DMS114 treated with DMSO at 0.1 percent for 48 hours (cell line): ENCODE results near the gene CA9.

Experiments used
- DNase-seq: peaks from one replicate; lab custom pipeline; 2025; ENCODE audit not compliant: unreplicated experiment; lab: John Stamatoyannopoulos, UW

The CA9 gene

GRCh38 chr9:35714123-35714522 is 40.4 kb downstream of the CA9 start:
- DNase-seq: no peak

DNA sequence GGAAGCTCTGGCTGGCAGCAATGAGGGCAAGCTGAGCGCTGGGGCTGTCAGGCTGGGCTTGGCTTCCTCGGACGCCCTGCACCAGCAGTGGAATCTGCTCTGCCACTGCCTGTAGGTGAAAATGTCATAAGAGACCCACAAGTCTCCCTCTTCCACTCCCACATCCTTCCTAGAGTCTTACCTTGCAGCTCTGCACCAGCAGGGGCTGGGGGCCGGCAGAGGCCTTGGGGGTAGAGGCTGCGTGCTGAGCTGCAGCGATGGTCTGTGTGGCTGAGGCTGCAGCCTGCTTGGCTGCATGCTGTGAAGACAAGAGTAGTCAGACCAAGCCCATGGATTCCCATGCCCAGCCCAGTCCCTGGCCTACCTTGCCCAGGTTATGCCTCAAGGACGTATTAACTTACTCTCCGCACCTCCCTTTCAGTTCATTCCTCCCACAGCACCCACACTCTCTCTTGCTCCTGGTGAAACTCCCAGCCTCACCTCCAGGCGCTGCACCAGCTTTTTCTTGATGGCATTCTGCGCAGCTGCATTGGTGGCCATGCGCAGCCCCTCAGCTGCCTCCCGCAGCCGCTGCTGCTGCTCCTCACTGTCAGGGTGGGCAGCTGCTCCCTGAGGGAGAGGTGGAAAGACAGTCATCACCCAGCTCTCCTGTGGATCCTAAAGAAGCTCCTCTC is 41.0 kb downstream of the CA9 start:
- no peak for DNase-seq

DNA sequence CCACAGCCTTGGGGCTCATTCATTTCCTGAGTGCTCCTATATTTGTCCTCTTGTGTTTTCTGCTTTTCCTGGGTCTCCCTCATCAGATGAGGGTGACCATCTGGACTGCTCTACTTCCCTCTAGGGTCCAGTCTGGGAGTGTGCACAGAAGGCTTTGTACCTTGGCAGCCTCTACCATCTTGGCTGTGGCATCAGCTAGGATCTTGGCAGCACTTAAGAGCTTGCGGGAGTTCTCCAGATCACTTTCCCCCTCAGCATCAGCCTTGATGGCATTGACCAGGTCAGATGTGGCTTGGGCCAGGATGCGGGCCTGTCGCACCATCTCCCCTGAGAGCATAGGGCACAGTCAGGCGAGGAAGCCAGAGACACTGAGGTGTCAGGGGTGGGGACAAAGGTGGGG is 42.5 kb downstream of the CA9 start:
- no peak for DNase-seq

DNA sequence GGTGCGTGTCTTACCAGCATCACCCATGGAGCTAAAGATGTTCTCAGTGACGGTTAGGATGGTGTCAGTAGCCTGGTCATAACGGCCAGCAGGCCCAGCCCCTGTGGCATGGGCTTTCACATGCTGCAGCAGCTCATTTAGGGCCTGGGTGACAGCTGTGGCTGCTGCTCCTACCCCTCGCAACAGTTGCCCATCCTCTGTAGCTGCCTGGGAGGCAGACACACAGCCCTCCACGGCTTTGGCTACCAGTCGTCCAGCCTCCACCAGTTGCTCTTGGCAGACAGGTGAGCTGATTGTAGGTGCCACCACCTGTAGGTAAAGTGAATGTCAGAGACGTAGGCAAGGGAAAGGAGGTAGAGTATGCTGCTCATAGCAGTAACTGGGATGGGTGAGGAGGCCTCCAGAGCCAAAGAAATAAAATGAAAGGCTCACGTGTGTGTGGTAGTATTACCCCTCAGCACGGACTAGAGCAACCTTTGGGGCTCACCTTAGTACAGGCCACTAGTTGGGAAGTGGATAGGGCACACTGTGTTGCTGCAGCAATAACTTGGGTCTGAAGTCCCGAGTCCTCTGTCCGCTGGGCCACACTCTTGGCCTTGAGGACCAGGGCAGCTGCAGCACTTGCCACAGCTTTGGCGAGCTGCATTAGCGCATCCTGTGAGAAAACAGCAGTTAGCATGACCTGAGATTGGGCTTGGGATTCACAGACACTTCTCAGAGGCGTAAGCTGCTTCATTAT is 43.6 kb downstream of the CA9 start:
- DNase-seq: no peak

DNA sequence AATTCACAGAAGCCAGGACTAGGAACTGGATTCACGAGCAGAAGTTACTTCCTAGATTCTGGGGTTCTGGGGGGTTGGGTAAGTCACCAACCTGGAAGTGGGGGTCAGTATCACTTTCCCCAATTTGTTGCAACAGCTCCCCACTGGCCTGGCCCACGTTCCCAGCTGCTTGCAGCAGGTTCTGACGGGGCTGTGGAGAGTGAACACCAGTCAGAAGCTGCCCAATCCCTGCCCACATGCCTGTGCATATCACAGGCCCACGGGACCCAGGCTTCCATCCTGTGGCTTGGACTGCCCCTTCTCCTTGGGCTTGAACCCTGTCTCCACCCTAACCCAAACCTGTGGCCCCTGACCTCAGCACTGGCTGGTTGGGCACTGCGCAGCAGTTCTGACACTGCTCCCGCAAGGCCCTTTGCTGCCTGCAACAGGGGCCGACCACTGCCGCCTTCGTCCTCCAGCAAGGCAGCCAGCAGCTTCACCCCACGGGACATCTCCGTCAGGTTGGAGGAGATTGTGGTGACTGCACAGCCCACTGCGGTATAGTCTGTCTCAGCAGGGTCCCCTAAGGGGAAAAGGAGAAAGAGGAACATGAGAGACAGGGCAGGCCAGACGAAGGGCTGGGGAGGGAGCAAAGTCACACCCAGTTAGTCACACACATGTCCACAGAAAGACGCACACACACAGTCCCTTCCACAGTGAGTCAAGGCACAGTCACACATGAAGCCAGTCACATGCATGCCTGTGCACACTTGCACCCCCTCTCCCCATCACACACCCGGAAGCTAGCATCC is 45.2 kb downstream of the CA9 start:
- no peak for DNase-seq

DNA sequence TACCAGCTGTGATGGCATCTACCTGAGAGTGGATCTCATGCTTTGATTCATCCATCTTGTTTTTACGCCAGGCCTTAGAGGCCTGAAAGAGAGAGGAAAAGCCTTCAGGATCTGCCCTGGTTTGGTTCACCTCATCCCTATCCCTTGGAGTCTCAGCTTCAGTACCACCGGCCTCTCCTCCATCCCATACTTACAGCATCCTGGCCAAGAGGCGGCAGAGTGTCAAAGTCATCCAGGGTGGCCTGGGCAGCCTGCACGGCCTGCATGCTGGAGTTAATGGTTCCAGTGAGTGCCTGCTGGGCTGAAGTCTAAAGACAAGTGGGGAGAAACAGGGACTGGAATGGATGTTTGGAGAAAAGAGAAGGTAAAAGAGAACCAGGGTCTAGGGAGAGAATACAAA is 45.8 kb downstream of the CA9 start:
- DNase-seq: no peak

GRCh38 chr9:35723426-35723825 is 49.7 kb downstream of the CA9 start:
- DNase-seq: no peak

DNA sequence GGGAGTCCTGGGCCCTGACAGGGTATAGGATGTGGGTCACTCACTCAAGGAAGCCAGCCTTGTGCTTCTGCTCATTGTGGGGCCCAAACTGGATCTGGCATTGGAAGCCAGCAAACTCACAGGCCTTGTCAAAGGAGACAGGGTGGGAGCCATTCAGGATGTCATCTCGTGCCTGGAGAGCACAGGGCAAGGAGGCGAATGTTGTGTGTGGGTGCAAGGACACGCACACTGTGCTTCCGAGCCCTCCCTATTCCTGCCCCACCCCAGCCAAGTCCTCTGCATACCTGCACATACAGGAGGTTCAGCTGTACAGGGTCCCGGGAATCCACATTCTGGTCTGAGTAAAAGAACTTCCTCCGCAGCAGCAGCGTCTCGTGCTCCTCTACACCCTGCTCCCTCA is 50.2 kb downstream of the CA9 start:
- no peak for DNase-seq

- no peak for DNase-seq
These were observed 51.6 kb downstream of the CA9 start for GRCh38 chr9:35725362-35725761.

- DNase-seq: no peak
These were observed 53.2 kb downstream of the CA9 start for GRCh38 chr9:35726931-35727330.

DNA sequence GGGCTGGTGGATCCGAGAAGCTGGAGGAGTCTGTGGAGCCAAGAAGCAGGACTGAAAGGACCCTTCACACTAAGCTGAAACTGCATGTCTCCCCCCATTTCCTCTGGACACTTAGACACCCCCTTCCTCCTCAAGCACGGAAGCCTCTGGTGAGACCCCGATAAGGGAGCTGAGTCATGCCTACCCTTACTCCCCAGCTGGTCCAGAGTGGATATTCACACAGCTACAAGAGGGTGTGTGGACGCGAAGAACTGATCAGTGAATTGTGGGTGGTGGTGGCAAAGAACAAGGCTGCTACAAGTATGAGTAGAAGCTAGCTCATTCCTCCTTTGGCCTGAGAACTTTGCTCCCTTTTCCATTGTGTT is 53.9 kb downstream of the CA9 start:
- DNase-seq: no peak

GRCh38 chr9:35728041-35728971 is 54.6 kb downstream of the CA9 start:
- no peak for DNase-seq

DNA sequence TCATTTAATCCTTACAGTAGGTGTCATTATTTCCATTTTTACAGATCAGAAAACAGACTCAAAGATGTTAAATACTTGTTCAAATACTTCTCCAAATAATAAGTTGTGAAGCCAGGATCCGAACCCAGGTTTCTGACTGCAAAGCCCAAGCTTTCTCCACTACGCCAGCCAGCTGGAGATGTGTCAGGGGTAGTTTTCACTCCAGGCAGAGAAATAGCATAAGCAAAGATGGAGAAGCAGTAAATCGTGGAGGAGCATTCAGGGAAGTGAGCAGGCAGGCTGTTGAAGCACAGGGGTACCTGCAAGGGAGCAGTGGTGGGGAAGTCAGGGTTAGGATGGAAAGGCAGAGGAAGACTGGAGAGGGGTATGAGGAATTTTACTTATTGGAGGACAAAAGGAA is 55.4 kb downstream of the CA9 start:
- DNase-seq: no peak

DNA sequence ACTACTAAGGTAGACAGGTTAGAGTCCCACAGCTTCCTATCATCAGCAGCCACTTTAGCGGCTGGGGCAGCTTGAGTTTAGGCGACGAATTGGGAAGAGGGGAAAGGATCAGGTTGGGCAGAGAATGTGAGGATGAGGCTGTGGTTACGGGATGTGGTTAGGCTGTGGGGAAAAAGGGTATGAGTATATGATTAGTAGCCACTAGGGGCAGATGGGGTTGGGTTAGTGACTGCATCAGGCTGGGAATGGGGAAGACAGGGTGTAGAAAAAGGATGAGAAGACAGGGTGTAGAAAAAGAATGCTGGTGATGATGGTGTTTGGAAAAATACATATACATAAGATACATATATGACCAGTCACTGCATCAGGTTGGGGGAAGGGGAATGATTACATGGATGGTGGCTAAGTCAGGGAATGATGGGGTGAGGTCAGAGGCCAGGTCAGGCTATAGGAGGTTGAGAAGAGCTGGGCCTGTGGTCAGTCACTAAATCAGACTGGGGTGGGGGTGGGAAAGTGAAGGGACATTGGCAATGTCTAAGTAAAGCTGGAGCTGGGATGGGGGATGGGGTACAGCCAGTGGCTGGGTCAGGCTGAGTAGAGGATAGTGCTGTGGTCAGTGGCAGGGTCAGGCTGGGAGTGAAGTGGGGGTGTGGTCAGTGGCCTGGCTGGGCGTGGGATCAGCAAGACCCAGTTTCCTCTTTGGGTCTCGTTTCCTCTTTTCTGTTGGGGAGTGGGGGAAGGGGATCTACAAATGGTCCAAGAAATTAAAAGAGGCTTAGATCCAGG is 56.2 kb downstream of the CA9 start:
- peak; percentile 32 for DNase-seq

DNA sequence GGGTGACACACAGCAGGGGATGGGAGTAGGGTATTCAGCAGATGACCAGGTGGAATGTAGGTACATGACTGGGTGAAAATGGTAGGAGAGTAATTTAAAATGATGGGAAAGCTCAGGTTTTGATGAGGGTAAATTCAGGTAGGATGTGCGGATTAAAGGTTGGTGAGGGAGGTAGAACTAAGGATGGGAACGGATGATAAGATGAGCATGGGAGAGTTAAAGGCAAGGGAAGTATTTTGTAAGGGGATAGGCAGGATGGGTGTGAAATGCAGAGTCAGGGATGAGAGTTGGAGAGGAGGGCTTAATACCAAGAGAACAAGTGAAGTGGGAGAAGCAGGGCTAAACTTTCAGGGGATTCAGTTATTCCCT is 56.7 kb downstream of the CA9 start:
- no peak for DNase-seq
